22Rv1 (cell line): ENCODE measurements around the gene WWOX.

Experiments
- CTCF ChIP-seq: fragments of 450-650 bp; IDR thresholded peaks from 2 replicates; pipeline ENCODE4 v1.5.1; 2017; ENCODE audit warnings: mild to moderate bottlenecking
- ZFX ChIP-seq: fragments of 450-650 bp; IDR thresholded peaks from 2 replicates; pipeline ENCODE4 v1.6.1; 2017; ENCODE audit warnings: antibody characterized with exemption, borderline replicate concordance

DNA sequence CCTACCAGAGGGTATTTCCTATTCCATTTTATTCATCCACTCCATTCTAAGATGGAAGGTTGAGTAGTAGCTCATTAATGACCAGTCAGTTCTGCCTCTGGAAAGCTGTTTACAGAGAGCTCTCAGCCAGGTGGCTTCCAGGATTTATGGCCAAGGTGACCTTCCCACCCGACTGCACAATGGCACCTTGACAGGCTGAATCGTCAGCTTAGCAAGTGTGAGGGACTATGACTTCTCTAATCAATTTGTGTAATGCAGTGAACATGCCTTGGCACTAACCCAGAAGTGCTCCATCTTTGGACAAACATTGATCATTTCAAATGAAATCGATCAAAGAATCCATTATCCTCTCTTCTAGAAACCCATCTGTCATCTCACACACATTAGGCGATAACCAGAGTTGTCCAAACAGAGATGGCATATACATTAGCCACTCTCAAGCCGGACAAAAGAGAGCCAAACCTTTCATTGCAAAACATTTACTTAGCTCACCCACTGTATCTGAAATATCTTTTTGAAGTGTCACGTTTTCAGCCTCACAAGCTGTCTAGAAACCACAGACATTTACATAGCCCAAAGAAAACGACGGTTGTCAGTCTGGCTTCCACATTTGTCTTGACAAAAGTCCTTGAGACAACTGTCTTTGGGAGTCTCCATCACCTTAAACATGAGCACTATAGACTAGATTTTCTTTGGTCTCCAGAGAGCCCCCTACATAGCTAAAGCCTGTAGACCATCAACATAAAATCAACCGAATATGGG, 41.5 kb upstream of the WWOX start:
- TF ChIP-seq CTCF (no peak), ZFX (no peak)
